ENCODE results near the gene DTX1.

Gene DTX1

DNA sequence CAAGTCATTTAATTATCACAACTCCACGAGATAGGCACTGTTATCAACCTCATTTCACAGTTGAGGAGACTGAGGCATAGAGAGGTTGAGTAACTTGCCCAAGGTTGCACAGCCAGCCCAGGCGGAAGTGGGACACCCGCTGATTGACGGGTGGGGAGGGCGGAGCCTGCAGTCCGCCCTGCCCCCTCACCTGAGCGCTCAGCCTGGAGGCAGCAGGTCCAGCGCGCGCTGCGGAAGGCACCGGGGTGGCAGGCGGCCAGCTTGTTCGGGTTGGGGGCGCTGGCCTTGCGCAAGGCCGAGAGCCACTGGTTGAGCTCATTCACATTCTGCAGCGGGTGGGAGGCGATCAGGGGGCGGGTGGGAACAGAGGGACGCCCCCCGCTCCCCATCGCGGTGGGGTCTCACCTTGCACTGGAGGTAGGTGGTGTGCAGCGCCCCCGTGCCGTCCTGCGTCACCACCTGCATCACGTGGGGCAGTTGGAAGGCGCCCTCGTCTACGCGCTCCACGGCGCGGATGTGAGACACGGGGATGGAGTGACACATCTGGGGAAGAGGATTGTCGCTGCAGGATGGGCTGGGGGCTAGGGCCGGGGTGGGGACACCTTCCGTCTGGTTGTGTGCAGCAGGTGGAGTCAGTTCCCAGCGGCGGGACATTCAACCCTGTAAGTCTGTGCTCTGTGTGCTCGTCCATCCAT is 47.4 kb downstream of the DTX1 start:
- DNase-seq (ENCODE audit: low read depth, low spot score): no peak

DNA sequence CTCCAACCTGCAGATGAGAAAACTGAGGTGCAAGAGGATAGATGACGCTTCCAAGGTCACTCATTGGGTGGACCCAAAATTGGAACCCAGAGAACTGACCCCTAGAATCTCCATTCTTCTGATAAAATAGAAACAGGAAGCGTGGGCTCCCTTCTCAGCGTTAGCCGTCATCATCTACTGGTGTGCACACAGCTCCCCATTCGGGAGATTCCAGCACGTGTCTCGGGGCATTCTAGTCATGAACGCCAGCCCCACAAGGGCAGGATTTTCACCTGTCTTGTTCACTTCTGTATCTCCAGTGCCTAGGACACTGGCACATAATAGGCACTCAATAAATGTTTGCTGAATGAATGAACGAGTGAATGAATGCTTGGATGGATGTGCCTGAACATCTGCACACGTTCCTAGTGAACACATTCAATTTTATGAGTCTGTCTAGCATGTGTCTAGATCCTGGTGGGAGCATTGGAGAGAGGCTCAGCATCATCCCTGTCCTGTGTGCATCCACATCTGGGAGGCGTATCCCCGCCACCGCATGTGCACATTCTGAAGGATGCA is 48.5 kb downstream of the DTX1 start:
- in situ Hi-C loops (cut with HindIII; ENCODE audit: low sequenced_read_pairs): no loop called here
- TF ChIP-seq, protein P1, sequence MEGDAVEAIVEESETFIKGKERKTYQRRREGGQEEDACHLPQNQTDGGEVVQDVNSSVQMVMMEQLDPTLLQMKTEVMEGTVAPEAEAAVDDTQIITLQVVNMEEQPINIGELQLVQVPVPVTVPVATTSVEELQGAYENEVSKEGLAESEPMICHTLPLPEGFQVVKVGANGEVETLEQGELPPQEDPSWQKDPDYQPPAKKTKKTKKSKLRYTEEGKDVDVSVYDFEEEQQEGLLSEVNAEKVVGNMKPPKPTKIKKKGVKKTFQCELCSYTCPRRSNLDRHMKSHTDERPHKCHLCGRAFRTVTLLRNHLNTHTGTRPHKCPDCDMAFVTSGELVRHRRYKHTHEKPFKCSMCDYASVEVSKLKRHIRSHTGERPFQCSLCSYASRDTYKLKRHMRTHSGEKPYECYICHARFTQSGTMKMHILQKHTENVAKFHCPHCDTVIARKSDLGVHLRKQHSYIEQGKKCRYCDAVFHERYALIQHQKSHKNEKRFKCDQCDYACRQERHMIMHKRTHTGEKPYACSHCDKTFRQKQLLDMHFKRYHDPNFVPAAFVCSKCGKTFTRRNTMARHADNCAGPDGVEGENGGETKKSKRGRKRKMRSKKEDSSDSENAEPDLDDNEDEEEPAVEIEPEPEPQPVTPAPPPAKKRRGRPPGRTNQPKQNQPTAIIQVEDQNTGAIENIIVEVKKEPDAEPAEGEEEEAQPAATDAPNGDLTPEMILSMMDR (IDR thresholded peaks at IDR 0.05; ENCODE audit: low read depth, low read length): no peak
- no peak for DNase-seq (ENCODE audit: low read depth, low spot score)
- no peak overlapping the region for H3K4me3 ChIP-seq (ENCODE audit: low read depth, low read length)

More for the DNA sequence above, 47.4 kb downstream of the DTX1 start:
- TF ChIP-seq, protein P1 (IDR thresholded peaks at IDR 0.05; ENCODE audit: low read depth, low read length): no peak
- H3K4me3 ChIP-seq (ENCODE audit: low read depth, low read length): no peak overlapping the region
- in situ Hi-C loops (cut with HindIII; ENCODE audit: low sequenced_read_pairs): no loop called here

DNA sequence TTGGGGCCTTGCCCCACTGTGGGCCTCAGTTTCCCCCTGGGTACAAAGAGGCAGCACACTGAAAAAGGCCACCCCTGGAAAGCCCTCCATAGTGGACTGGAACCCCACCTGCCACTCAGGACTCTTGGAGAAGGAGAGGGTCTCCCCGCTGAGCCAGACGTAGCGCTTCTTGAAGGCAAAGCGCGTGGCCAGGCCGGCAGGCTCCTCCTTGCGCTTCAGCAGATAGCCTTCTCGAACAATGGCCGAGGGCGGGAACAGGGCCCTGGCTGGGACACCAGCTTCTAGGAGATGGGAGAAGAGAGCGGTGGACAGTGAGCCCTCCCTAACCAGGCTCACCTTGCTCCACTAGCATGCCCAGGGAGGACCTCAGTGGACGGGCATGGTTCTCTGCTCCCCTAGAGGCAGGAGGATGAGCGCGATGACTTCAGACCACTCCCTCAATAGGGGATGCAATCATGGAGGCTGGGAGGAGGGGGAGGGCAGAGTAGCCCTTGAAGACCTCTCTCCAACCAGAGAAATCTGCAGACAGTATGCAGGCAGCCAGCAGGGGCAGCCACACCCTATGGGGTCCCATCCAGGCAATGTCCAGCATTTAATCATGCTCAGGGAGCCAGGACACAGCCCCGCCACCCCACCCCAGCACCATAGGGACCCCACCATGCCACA is 49.2 kb downstream of the DTX1 start:
- no peak overlapping the region for H3K4me3 ChIP-seq (ENCODE audit: low read depth, low read length)
- TF ChIP-seq, protein P1 (IDR thresholded peaks at IDR 0.05; ENCODE audit: low read depth, low read length): no peak
- in situ Hi-C loops (cut with HindIII; ENCODE audit: low sequenced_read_pairs): no loop called here
- no peak for DNase-seq (ENCODE audit: low read depth, low spot score)

DNA sequence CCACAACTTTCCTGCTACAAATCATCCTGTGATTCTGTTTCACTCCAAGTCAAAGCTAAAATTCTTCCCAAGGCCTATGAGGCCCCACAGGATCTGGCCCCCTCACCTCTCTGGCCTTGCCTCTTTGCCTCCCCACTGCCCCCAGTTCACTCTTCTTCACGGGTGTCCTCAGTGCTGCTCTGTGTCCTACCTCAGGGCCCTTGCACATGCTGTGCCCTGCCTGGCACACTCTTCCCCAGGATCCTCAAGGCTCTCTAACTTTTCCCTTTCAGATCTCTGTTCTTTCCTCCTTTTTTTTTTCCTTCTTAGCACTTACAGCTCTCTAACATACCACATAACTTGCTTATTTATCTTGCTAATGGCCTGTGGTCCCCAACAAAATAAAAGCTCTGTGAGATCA is 49.8 kb downstream of the DTX1 start:
- no peak overlapping the region for H3K4me3 ChIP-seq (ENCODE audit: low read depth, low read length)
- TF ChIP-seq, protein P1 (IDR thresholded peaks at IDR 0.05; ENCODE audit: low read depth, low read length): no peak
- in situ Hi-C loops (cut with HindIII; ENCODE audit: low sequenced_read_pairs): no loop called here
- no peak for DNase-seq (ENCODE audit: low read depth, low spot score)

DNA sequence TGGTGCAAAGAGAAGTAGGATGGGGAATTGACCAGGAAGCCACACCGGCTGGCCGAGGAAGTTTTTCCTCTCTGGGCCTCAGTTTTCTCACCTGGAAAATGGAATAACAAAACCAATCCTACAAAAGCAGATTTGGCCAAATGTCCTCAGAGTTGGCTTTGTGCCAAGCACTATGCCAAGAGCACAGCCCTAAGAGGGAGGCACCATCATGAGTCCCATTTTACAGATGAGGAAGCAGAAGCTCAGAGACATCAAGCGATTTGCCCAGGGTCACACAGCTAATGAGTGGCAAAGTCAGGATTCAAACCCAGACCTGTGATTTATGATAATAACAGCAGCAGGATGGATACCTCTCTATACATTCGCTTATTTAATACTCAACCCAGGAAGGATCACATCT is 51.8 kb downstream of the DTX1 start:
- TF ChIP-seq, protein P1 (IDR thresholded peaks at IDR 0.05; ENCODE audit: low read depth, low read length): no peak
- no peak for DNase-seq (ENCODE audit: low read depth, low spot score)
- in situ Hi-C loops (cut with HindIII; ENCODE audit: low sequenced_read_pairs): no loop called here
- no peak overlapping the region for H3K4me3 ChIP-seq (ENCODE audit: low read depth, low read length)

DNA sequence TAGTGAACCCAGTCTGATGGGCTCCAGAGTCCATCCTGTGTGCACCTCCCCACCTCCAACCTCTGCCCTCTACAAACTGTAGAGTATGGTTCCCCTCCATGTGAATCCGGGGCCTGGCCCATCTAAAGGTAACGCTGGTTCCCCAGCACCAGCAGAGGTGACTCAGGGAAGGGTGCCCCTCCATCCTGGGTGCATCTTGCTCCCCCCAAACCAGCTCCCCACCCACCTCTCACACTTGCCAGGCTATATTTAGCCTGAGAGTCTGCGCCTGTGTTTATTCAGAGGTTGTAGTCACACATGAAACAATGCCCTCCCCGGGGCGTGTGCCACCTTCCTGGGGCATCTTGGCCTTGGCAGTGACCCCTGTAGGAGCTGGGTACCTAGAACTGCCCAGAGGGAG is 52.8 kb downstream of the DTX1 start:
- in situ Hi-C loops (cut with HindIII; ENCODE audit: low sequenced_read_pairs): no loop called here
- TF ChIP-seq, protein P1 (IDR thresholded peaks at IDR 0.05; ENCODE audit: low read depth, low read length): no peak
- no peak overlapping the region for H3K4me3 ChIP-seq (ENCODE audit: low read depth, low read length)
- no peak for DNase-seq (ENCODE audit: low read depth, low spot score)

Data from astrocyte of the spinal cord (primary cell).